Measurements from ENCODE around the gene ELANE. TPM values are rescaled to one million over a fixed set of nuclear protein-coding genes. Genes with fewer than 3 reads are reported as not detected.

ELANE gene
- polyA plus RNA-seq, 12 donors, result 0.21 to 1.2 (median 0.33) TPM; not detected in 5

- no peak for DNase-seq
Observed at GRCh38 chr19:896434-896833, 44.3 kb downstream of the ELANE start.

- no peak for DNase-seq
Observed at GRCh38 chr19:896999-897398, 44.9 kb downstream of the ELANE start.

- no peak for DNase-seq
Observed at GRCh38 chr19:897442-898039, 45.4 kb downstream of the ELANE start.

GRCh38 chr19:898663-899062, 46.6 kb downstream of the ELANE start:
- DNase-seq, result no peak

- DNase-seq, result no peak
Observed at GRCh38 chr19:899336-900042, 47.4 kb downstream of the ELANE start.

DNA sequence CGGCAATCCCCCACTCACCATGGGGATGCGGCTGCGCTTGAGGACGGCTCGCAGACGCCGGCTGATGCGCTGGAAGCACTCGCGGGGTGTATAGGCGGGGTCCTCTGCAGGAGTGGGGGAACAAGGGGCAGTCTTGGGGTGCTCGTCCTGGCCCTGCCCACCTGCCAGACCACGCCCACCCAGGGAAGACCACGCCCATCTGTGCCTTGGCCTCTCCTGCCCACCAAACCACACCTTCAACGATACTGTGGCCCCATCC, 47.9 kb downstream of the ELANE start:
- no peak for DNase-seq

GRCh38 chr19:900302-901111, 48.4 kb downstream of the ELANE start:
- no peak for DNase-seq

GRCh38 chr19:901216-902092, 49.4 kb downstream of the ELANE start:
- no peak for DNase-seq

GRCh38 chr19:902093-902370, 49.9 kb downstream of the ELANE start:
- DNase-seq, result no peak

- no peak for DNase-seq
Observed at GRCh38 chr19:902446-903226, 50.5 kb downstream of the ELANE start.

- DNase-seq, result no peak
Observed at GRCh38 chr19:903266-903797, 51.2 kb downstream of the ELANE start.

- no peak for DNase-seq
Observed at GRCh38 chr19:904545-904944, 52.4 kb downstream of the ELANE start.

Other genes starting within 250 kb of the ELANE start
- 10 to 100 TPM in 11 of 12 donors, not detected in 1; 23.7 to 58.0 (median 29.2) TPM for gene POLRMT, start 218.8 kb upstream of the ELANE start, polyA plus RNA-seq (ENCODE audit: insufficient read length in 12 of 12)
- gene FGF22, start 212.4 kb upstream of the ELANE start, polyA plus RNA-seq (ENCODE audit: insufficient read length in 12 of 12), result under 1 TPM in 4 of 12 donors, not detected in 8; 0.09 to 0.21 (median 0.16) TPM
- gene RNF126, start 189.1 kb upstream of the ELANE start, polyA plus RNA-seq (ENCODE audit: insufficient read length in 12 of 12), result 10 to 100 TPM in 11 of 12 donors, not detected in 1; 17.8 to 52.8 (median 19.0) TPM
- 10 to 100 TPM in 11 of 12 donors, not detected in 1; 11.0 to 25.9 (median 12.2) TPM for gene FSTL3, start 175.9 kb upstream of the ELANE start, polyA plus RNA-seq (ENCODE audit: insufficient read length in 12 of 12)
- gene PRSS57, start 156.9 kb upstream of the ELANE start, polyA plus RNA-seq (ENCODE audit: insufficient read length in 12 of 12), result 1 to 10 TPM in 1 of 12 donors, under 1 TPM in 5, not detected in 6; 0.15 to 1.2 (median 0.19) TPM
- 10 to 100 TPM in 11 of 12 donors, not detected in 1; 17.2 to 80.5 (median 33.1) TPM for gene PALM, start 143.4 kb upstream of the ELANE start, polyA plus RNA-seq (ENCODE audit: insufficient read length in 12 of 12)
- 10 to 100 TPM in 1 of 12 donors, under 1 TPM in 9, not detected in 2; 0.07 to 36.0 (median 0.12) TPM for gene MISP, start 101.2 kb upstream of the ELANE start, polyA plus RNA-seq (ENCODE audit: insufficient read length in 12 of 12)
- 100 to 1,000 TPM in 11 of 12 donors, not detected in 1; 116 to 245 (median 136) TPM for gene PTBP1, start 54.9 kb upstream of the ELANE start, polyA plus RNA-seq (ENCODE audit: insufficient read length in 12 of 12)
- 1 to 10 TPM in 3 of 12 donors, under 1 TPM in 7, not detected in 2; 0.12 to 2.7 (median 0.46) TPM for gene PLPPR3, start 30.3 kb upstream of the ELANE start, polyA plus RNA-seq (ENCODE audit: insufficient read length in 12 of 12)
- 1 to 10 TPM in 5 of 12 donors, under 1 TPM in 5, not detected in 2; 0.42 to 8.7 (median 0.90) TPM for gene AZU1, start 24.5 kb upstream of the ELANE start, polyA plus RNA-seq (ENCODE audit: insufficient read length in 12 of 12)
- 10 to 100 TPM in 1 of 12 donors, 1 to 10 TPM in 7, under 1 TPM in 2, not detected in 2; 0.66 to 12.0 (median 1.3) TPM for gene PRTN3, start 11.3 kb upstream of the ELANE start, polyA plus RNA-seq (ENCODE audit: insufficient read length in 12 of 12)
- gene CFD, start 7.4 kb downstream of the ELANE start, polyA plus RNA-seq (ENCODE audit: insufficient read length in 12 of 12), result 10 to 100 TPM in 1 of 12 donors, 1 to 10 TPM in 9, under 1 TPM in 1, not detected in 1; 0.98 to 20.8 (median 1.6) TPM
- 1,000 to 10,000 TPM in 1 of 12 donors, 10 to 100 TPM in 11; 26.2 to 1,072 (median 32.9) TPM for gene MED16, start 40.9 kb downstream of the ELANE start, polyA plus RNA-seq (ENCODE audit: insufficient read length in 12 of 12)
- gene RNU6-9, start 41.2 kb downstream of the ELANE start, polyA plus RNA-seq (ENCODE audit: insufficient read length in 12 of 12), result not detected
- 10 to 100 TPM in 11 of 12 donors, not detected in 1; 21.0 to 60.9 (median 27.3) TPM for gene R3HDM4, start 60.9 kb downstream of the ELANE start, polyA plus RNA-seq (ENCODE audit: insufficient read length in 12 of 12)
- gene KISS1R, start 65.0 kb downstream of the ELANE start, polyA plus RNA-seq (ENCODE audit: insufficient read length in 12 of 12), result not detected
- 100 to 1,000 TPM in 1 of 12 donors, 10 to 100 TPM in 6, 1 to 10 TPM in 5; 7.5 to 100 (median 10.3) TPM for gene ARID3A, start 73.7 kb downstream of the ELANE start, polyA plus RNA-seq (ENCODE audit: insufficient read length in 12 of 12)
- 10 to 100 TPM in 11 of 12 donors, not detected in 1; 18.9 to 38.0 (median 20.3) TPM for gene WDR18, start 132.0 kb downstream of the ELANE start, polyA plus RNA-seq (ENCODE audit: insufficient read length in 12 of 12)
- under 1 TPM in 10 of 12 donors, not detected in 2; 0.05 to 0.25 (median 0.14) TPM for gene GRIN3B, start 148.1 kb downstream of the ELANE start, polyA plus RNA-seq (ENCODE audit: insufficient read length in 12 of 12)
- 100 to 1,000 TPM in 2 of 12 donors, 10 to 100 TPM in 9, not detected in 1; 56.1 to 123 (median 70.5) TPM for gene TMEM259, start 168.8 kb downstream of the ELANE start, polyA plus RNA-seq (ENCODE audit: insufficient read length in 12 of 12)
- gene RNU6-2, start 169.2 kb downstream of the ELANE start, polyA plus RNA-seq (ENCODE audit: insufficient read length in 12 of 12), result not detected
- gene CNN2, start 174.3 kb downstream of the ELANE start, polyA plus RNA-seq (ENCODE audit: insufficient read length in 12 of 12), result 10 to 100 TPM in 11 of 12 donors, not detected in 1; 36.3 to 89.8 (median 46.7) TPM
- gene ABCA7, start 187.8 kb downstream of the ELANE start, polyA plus RNA-seq (ENCODE audit: insufficient read length in 12 of 12), result 10 to 100 TPM in 9 of 12 donors, 1 to 10 TPM in 2, not detected in 1; 7.1 to 23.7 (median 18.2) TPM
- 10 to 100 TPM in 3 of 12 donors, 1 to 10 TPM in 8, not detected in 1; 6.0 to 26.0 (median 8.1) TPM for gene ARHGAP45, start 214.9 kb downstream of the ELANE start, polyA plus RNA-seq (ENCODE audit: insufficient read length in 12 of 12)
- gene POLR2E, start 243.1 kb downstream of the ELANE start, polyA plus RNA-seq (ENCODE audit: insufficient read length in 12 of 12), result 100 to 1,000 TPM in 8 of 12 donors, 10 to 100 TPM in 3, not detected in 1; 79.7 to 135 (median 108) TPM